ENCODE results near the gene MDFIC2.

Gene MDFIC2

DNA sequence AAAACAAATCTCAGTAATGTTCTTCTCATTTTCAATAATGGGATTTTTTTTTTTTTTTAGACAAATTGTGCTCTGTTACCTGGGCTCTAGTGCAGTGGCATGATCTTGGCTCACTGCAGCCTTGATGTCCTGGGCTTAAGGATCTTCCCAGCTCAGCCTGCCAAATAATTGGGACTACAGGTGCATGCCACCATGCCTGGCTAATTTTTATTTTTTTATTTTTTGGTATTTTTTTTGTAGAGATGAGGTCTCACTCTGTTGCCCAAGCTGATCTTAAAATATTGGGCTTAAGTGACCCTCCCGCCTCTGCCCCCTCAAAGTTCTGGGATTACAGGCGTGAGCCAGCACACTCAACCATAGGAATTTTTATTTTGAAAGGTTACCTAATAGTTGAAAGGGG lies 126.2 kb downstream of the MDFIC2 start:
- TF ChIP-seq, protein P1, sequence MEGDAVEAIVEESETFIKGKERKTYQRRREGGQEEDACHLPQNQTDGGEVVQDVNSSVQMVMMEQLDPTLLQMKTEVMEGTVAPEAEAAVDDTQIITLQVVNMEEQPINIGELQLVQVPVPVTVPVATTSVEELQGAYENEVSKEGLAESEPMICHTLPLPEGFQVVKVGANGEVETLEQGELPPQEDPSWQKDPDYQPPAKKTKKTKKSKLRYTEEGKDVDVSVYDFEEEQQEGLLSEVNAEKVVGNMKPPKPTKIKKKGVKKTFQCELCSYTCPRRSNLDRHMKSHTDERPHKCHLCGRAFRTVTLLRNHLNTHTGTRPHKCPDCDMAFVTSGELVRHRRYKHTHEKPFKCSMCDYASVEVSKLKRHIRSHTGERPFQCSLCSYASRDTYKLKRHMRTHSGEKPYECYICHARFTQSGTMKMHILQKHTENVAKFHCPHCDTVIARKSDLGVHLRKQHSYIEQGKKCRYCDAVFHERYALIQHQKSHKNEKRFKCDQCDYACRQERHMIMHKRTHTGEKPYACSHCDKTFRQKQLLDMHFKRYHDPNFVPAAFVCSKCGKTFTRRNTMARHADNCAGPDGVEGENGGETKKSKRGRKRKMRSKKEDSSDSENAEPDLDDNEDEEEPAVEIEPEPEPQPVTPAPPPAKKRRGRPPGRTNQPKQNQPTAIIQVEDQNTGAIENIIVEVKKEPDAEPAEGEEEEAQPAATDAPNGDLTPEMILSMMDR (IDR thresholded peaks at IDR 0.05; ENCODE audit: insufficient read depth, low read depth, low read length, missing control alignments), result no peak
- no peak for DNase-seq (ENCODE audit: low read depth)

DNA sequence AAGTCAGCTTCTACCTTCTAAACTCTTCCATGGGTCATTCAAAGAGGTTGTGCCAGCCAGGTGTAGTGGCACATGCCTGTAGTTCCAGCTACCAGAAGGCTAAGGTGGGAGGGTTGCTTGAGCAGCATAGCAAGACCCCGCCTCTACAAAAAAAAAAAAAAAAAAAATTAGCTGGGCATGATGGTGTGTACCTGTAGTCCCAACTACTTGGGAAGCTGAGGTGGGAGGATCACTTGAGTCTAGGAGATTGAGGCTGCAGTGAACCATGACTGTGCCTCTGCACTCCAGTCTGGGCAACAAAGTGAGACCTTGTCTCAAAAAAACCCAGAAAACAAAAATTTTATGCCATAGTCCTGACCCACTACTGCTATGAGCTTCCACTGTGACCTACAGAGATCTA lies 126.8 kb downstream of the MDFIC2 start:
- TF ChIP-seq, protein P1 (IDR thresholded peaks at IDR 0.05; ENCODE audit: insufficient read depth, low read depth, low read length, missing control alignments), result no peak
- no peak overlapping the region for H3K4me3 ChIP-seq (ENCODE audit: low read length)
- no peak for DNase-seq (ENCODE audit: low read depth)

More for the DNA sequence above, 126.2 kb downstream of the MDFIC2 start:
- H3K4me3 ChIP-seq (ENCODE audit: low read length), result no peak overlapping the region

- no peak overlapping the region for H3K4me3 ChIP-seq (ENCODE audit: low read length)
- TF ChIP-seq, protein P1 (IDR thresholded peaks at IDR 0.05; ENCODE audit: insufficient read depth, low read depth, low read length, missing control alignments), result no peak
- DNase-seq (ENCODE audit: low read depth), result no peak
Observed at GRCh38 chr3:70183781-70184504, 128.5 kb downstream of the MDFIC2 start.

GRCh38 chr3:70182166-70182565 lies 130.3 kb downstream of the MDFIC2 start:
- H3K4me3 ChIP-seq (ENCODE audit: low read length), result no peak overlapping the region
- TF ChIP-seq, protein P1 (IDR thresholded peaks at IDR 0.05; ENCODE audit: insufficient read depth, low read depth, low read length, missing control alignments), result no peak
- DNase-seq (ENCODE audit: low read depth), result no peak

DNA sequence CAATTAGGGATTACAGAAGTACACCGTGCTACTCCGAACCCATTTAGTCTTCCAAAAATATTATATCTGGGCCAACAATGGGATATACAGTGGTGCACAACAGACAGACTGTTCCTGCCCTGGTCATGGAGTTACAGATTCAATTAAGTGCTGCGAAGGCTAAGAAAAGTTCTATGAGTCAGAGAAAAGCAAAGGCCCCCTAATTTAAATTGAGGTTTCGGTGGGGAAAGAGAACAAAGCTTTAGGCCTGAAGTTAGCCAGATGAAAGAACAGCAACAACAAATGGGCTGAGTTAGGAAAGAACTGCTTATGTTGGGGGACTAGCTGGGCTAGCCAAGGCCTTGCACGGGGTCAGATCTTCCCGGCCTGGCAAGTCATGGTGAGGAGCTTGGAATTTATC lies 131.8 kb downstream of the MDFIC2 start:
- no peak for DNase-seq (ENCODE audit: low read depth)
- TF ChIP-seq, protein P1 (IDR thresholded peaks at IDR 0.05; ENCODE audit: insufficient read depth, low read depth, low read length, missing control alignments), result no peak
- no peak overlapping the region for H3K4me3 ChIP-seq (ENCODE audit: low read length)

DNA sequence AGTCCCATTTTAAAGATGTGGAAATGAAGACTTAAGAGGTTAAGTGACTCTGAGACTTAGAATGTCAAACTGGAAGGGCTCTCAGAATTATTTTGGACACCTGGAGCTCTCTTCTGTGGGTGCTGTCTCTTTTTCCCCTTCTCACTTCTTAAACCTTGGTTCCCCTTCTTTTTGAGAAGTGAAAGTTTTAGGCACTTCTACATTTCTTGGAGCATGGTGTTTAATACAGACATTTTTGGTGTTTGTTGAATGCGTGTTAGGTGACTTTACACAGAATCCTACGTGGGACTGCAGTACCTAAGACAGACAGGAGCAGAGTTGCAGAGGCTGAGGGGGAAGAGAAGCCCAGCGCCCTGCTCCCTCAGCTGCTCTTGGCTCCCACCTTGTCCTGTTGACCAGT lies 133.3 kb downstream of the MDFIC2 start:
- H3K4me3 ChIP-seq (ENCODE audit: low read length), result no peak overlapping the region
- DNase-seq (ENCODE audit: low read depth), result no peak
- TF ChIP-seq, protein P1 (IDR thresholded peaks at IDR 0.05; ENCODE audit: insufficient read depth, low read depth, low read length, missing control alignments), result no peak

Data from epithelial cell of esophagus (primary cell).